Activated CD4-positive, alpha-beta T cell treated with anti-CD3 and anti-CD28 coated beads, Interleukin-2, amount 50 U/mL, for 24 hours (primary cell): Measurements from ENCODE around the gene TMEM119.

Experiments used
- DNase-seq, 2 donors: peaks; one replicate each; pipeline ENCODE4 v3.0.0-alpha.2; 2020; ENCODE audit warnings: low read depth in 1 of 2, low spot score in 1 of 2

TMEM119 gene

DNA sequence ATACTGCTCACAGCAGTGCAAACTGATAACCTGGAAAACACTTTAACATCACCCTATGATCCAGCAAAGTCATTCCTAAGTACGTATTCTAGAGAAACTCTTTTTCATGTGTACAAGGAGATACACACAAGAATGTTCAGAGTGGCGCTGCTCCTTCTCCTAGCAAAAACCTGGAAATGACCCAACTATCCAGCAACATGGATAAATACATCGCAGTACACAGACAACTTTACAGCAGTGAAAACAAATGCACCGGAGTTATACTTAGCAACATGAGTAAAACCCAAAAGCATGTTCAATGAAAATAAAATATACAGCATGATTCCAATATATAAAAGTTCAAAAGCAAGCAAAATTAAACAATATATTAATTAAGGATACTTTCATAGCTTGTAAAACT lies 55.6 kb downstream of the TMEM119 start:
- no peak for DNase-seq
